Lower leg skin (tissue), 3 donors: ENCODE results near the gene POLR3E.

Experiments
- POLR2A ChIP-seq, 2 donors: fragments of 450-650 bp; IDR thresholded peaks; one replicate each; pipeline ENCODE4 v1.6.1; 2016 to 2017; ENCODE audit warnings: antibody characterized with exemption in 2 of 2, mild to moderate bottlenecking in 1 of 2, moderate library complexity in 1 of 2
- TF ChIP-seq, protein P1 (sequence below), 3 donors: fragments of 450-650 bp; IDR thresholded peaks; one replicate each; pipeline ENCODE4 v1.5.1; 2016; ENCODE audit warnings: antibody characterized with exemption in 3 of 3, mild to moderate bottlenecking in 3 of 3, moderate library complexity in 2 of 3

DNA sequence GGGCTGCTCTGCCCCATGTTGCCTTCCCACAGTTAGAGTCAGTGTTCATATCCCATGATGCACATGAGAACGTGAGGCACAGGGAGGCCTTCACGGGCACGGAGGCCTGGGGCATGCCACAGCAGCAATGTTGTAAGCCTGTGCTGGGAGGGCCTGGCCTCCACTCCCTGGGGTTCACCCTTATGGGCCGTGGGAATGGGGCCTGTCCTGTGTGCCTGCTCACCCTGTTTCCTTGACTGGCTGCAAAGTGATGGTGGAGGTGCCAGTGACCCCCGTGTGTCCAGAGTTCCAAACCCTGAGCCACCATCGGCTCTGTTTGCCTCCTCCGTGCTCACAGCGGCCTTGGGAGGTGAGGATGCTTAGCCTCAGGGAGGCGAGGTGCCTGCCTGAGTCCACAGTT is 9.6 kb downstream of the POLR3E start:
- TF ChIP-seq, protein P1, sequence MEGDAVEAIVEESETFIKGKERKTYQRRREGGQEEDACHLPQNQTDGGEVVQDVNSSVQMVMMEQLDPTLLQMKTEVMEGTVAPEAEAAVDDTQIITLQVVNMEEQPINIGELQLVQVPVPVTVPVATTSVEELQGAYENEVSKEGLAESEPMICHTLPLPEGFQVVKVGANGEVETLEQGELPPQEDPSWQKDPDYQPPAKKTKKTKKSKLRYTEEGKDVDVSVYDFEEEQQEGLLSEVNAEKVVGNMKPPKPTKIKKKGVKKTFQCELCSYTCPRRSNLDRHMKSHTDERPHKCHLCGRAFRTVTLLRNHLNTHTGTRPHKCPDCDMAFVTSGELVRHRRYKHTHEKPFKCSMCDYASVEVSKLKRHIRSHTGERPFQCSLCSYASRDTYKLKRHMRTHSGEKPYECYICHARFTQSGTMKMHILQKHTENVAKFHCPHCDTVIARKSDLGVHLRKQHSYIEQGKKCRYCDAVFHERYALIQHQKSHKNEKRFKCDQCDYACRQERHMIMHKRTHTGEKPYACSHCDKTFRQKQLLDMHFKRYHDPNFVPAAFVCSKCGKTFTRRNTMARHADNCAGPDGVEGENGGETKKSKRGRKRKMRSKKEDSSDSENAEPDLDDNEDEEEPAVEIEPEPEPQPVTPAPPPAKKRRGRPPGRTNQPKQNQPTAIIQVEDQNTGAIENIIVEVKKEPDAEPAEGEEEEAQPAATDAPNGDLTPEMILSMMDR (IDR thresholded peaks at IDR 0.05) = no peak
- TF ChIP-seq POLR2A (IDR thresholded peaks at IDR 0.05) = no peak
